Measurements from ENCODE around the gene ZBTB46. TPM values are rescaled to one million over a fixed set of nuclear protein-coding genes. Genes with fewer than 3 reads are reported as not detected.
A peak's percentile ranks its signal among the peaks of the same experiment; 100 is the strongest.
"Not testable (repeated sequence)": the region's sequence is repeated elsewhere in the genome, so short reads cannot be mapped to it uniquely, and the experiment has no call there.

The ZBTB46 gene
- total and polyA plus RNA-seq, 4 donors, result 0.50 to 22.7 (median 9.7) TPM

DNA sequence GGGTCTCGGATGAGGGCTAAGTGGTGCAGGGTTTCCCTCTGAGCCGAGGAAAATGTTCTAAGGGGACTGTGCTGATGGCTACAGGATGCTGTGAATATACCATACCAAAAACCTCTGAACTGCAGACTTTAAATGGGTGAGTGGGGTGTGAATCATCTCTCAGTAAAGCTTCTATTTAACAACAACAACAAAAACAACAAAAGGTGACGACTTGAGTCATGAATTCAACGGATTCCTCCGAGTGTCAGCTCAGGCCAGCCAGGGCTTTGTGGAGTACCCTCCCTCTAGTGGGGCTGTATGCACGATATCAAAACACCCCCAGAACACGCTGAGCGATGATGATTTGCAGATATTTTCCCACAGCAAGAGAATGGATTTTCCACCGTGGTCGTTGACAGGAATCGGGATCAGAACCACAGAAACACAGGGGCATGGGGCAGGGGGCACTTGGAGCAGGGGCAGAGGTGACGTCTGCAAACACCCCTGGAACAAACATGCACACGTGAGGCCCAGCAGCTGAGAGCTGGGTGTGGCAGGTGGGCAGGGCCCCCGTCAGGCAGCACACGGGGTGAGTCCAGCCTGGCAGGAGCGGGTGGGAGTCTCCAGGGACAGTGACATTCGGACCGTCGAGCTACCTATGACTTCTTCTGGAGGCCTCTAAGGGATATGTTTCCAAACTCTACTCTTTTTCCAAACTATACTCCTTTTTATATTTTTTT is 52.9 kb downstream of the ZBTB46 start:
- no peak overlapping the region for H3K4me3 ChIP-seq (ENCODE audit: low read length in 2 of 2)
- H3K4me1 ChIP-seq (ENCODE audit: control insufficient read depth in 1 of 2, insufficient read depth in 2 of 2, low read length in 2 of 2), result no peaks in the 10 kb centered on the region
- DNase-seq, result no peak
- ATAC-seq (ENCODE audit: low FRiP score), result no peak
- H3K27me3 ChIP-seq (ENCODE audit: control insufficient read depth in 1 of 2, insufficient read depth in 2 of 2, low read length in 1 of 2), result no peaks in the 10 kb centered on the region
- intact Hi-C loops (cut with DNase I), result loop anchor here (5.0 to 10.0 kb wide), 2 partner anchors 194 to 243 kb away; partner anchors contain the start of gene PTK6 (in 1 of the 2)
- no peaks in the 10 kb centered on the region for H3K36me3 ChIP-seq (ENCODE audit: control insufficient read depth in 1 of 2, insufficient read depth in 2 of 2, low read length in 1 of 2)
- no peak overlapping the region for H3K27ac ChIP-seq (ENCODE audit: low read depth in 1 of 2, low read length in 2 of 2)
- 71 to 74% methylated on average over 19 of the region's 19 CpGs for WGBS, 2 donors
- H3K9me3 ChIP-seq (ENCODE audit: control insufficient read depth, low read length), result no peaks in the 10 kb centered on the region

DNA sequence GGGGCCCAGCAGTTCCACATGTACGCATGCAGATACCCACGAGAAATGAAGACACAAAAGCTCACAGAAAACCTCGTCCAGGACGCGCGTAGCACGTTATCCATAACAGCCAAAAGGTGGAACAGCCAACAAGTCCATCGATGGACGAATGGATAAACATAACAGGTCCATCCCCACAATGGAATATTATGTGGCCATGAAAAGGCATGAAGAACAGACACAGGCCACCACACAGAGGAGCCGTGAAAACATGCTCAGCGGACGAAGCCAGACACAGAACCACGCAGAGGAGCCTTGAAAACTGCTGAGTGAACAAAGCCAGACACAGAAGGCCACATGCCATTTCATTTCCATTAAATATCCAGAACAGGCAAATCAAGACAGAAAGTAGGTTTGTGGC is 53.5 kb downstream of the ZBTB46 start:
- no peak for DNase-seq
- H3K4me3 ChIP-seq (ENCODE audit: low read length in 2 of 2), result no peak overlapping the region
- intact Hi-C loops (cut with DNase I), result loop anchor here (5.0 to 10.0 kb wide), 2 partner anchors 195 to 243 kb away; partner anchors contain the start of gene PTK6 (in 1 of the 2)
- no peaks in the 10 kb centered on the region for H3K36me3 ChIP-seq (ENCODE audit: control insufficient read depth in 1 of 2, insufficient read depth in 2 of 2, low read length in 1 of 2)
- H3K27ac ChIP-seq (ENCODE audit: low read depth in 1 of 2, low read length in 2 of 2), result no peak overlapping the region
- 97 to 98% methylated on average over 13 of the region's 13 CpGs for WGBS, 2 donors
- H3K27me3 ChIP-seq (ENCODE audit: control insufficient read depth in 1 of 2, insufficient read depth in 2 of 2, low read length in 1 of 2), result no peaks in the 10 kb centered on the region
- no peaks in the 10 kb centered on the region for H3K9me3 ChIP-seq (ENCODE audit: control insufficient read depth, low read length)
- no peak for ATAC-seq (ENCODE audit: low FRiP score)
- H3K4me1 ChIP-seq (ENCODE audit: control insufficient read depth in 1 of 2, insufficient read depth in 2 of 2, low read length in 2 of 2), result no peaks in the 10 kb centered on the region

DNA sequence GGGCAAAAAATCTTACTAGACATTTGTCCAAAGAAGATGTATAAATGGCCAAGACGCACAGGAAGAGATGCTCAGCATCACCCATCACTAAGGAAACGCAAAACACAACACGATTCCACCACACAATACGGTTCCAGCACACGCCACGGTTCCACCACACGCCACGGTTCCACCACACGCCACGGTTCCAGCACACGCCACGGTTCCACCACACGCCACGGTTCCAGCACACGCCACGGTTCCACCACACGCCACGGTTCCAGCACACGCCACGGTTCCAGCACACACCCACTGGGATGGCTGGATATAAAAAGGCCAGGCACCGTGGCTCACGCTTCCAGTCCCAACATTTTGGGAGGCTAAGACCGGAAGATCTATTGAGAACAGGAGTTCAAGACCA is 54.2 kb downstream of the ZBTB46 start:
- DNase-seq; ATAC-seq (ENCODE audit: low FRiP score); H3K27ac ChIP-seq (ENCODE audit: low read depth in 1 of 2, low read length in 2 of 2); H3K36me3 ChIP-seq (ENCODE audit: control insufficient read depth in 1 of 2, insufficient read depth in 2 of 2, low read length in 1 of 2); H3K27me3 ChIP-seq (ENCODE audit: control insufficient read depth in 1 of 2, insufficient read depth in 2 of 2, low read length in 1 of 2); H3K4me3 ChIP-seq (ENCODE audit: low read length in 2 of 2); H3K4me1 ChIP-seq (ENCODE audit: control insufficient read depth in 1 of 2, insufficient read depth in 2 of 2, low read length in 2 of 2); H3K9me3 ChIP-seq (ENCODE audit: control insufficient read depth, low read length): not testable (repeated sequence)
- 93 to 96% methylated on average over 23 of the region's 23 CpGs for WGBS, 2 donors
- intact Hi-C loops (cut with DNase I), result loop anchor here (5.0 to 10.0 kb wide), 2 partner anchors 195 to 242 kb away; partner anchors contain the start of gene PTK6 (in 1 of the 2)

DNA sequence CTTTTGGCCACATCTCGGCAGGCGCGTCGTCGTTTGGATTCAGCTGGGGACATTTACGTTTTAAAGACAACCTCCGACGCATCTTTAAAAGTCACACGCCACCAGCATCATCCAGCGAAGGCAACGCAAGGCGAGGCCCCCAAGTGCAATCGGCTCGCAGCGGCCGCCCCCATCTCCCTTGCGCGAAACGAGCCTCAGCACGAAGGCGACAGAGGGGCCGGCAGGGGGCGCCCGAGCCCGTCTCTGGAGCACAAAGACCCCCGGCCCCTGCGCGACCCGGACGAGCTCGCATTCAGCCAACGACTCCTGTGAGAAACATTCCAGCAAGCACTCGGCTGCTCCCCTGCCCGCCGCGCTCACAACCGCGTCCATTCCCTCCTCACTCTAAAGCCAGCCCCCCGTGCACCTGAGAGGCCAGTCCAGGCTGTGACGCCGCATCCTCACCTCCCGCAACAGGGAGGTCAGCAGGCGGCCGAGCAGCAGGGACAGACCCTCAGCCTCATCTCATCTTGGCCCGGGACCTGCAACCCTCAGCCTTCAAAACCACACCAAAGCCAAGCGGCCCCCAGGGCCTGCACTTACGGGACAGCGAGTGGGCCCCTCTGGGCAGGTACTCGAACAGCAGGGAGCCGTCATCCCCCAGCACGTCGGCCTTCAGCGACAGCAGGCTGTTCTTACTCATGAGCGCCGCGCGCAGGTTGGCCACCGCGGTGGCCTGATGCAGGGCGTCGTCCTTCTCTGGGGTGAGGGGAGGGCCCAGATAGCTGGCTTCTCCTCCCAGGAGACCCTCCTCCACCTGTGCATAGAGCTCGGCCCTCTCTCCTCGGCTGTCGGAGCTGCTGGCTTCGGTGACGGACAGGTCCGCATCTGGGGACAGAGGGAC is 55.7 kb downstream of the ZBTB46 start:
- H3K27ac ChIP-seq (ENCODE audit: low read depth in 1 of 2, low read length in 2 of 2), result no peak overlapping the region
- intact Hi-C loops (cut with DNase I), result loop anchor here (5.0 to 10.0 kb wide), 2 partner anchors 197 to 241 kb away; partner anchors contain the start of gene PTK6 (in 1 of the 2)
- peak in 1 of 2 donors; percentile 88 for DNase-seq
- H3K27me3 ChIP-seq (ENCODE audit: control insufficient read depth in 1 of 2, insufficient read depth in 2 of 2, low read length in 1 of 2), result no peaks in the 10 kb centered on the region
- no peaks in the 10 kb centered on the region for H3K4me1 ChIP-seq (ENCODE audit: control insufficient read depth in 1 of 2, insufficient read depth in 2 of 2, low read length in 2 of 2)
- H3K9me3 ChIP-seq (ENCODE audit: control insufficient read depth, low read length), result no peaks in the 10 kb centered on the region
- no peak overlapping the region for H3K4me3 ChIP-seq (ENCODE audit: low read length in 2 of 2)
- WGBS, 2 donors, result 30 to 32% methylated on average over 67 of the region's 67 CpGs
- H3K36me3 ChIP-seq (ENCODE audit: control insufficient read depth in 1 of 2, insufficient read depth in 2 of 2, low read length in 1 of 2), result no peaks in the 10 kb centered on the region
- ATAC-seq (ENCODE audit: low FRiP score), result peak; percentile 38

DNA sequence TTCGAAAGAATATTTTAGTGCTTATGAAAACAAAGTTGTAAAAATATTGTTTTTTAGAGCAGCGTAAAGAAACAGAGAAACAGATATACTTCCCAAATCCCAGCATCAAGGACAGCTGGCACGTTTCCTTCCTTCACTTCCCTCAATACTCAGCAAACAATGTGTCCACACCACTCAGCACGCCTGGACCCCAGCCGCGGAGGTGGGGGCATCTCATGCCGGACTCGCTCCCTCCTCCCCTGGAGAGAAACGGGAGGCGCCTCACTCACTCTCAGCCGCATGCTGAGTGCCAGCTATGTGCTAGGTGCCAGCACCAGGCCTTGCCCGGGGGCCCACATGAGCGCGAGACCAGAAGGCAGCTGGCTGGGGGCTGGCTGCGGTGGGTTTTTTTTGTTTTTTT is 56.8 kb downstream of the ZBTB46 start:
- DNase-seq (no peak), ATAC-seq (ENCODE audit: low FRiP score) (no peak)
- Histone ChIP-seq H3K27ac (ENCODE audit: low read depth in 1 of 2, low read length in 2 of 2) (no peak overlapping the region), H3K4me3 (ENCODE audit: low read length in 2 of 2) (no peak overlapping the region), H3K36me3 (ENCODE audit: control insufficient read depth in 1 of 2, insufficient read depth in 2 of 2, low read length in 1 of 2) (no peaks in the 10 kb centered on the region), H3K27me3 (ENCODE audit: control insufficient read depth in 1 of 2, insufficient read depth in 2 of 2, low read length in 1 of 2) (no peaks in the 10 kb centered on the region), H3K9me3 (ENCODE audit: control insufficient read depth, low read length) (no peaks in the 10 kb centered on the region), H3K4me1 (ENCODE audit: control insufficient read depth in 1 of 2, insufficient read depth in 2 of 2, low read length in 2 of 2) (no peaks in the 10 kb centered on the region)
- intact Hi-C loops (cut with DNase I), result loop anchor here in 1 of 2 donors (10.0 kb wide), 1 partner anchor 240 kb away; the partner anchor contains the start of gene PTK6
- 40 to 41% methylated on average over 15 of the region's 15 CpGs for WGBS, 2 donors

DNA sequence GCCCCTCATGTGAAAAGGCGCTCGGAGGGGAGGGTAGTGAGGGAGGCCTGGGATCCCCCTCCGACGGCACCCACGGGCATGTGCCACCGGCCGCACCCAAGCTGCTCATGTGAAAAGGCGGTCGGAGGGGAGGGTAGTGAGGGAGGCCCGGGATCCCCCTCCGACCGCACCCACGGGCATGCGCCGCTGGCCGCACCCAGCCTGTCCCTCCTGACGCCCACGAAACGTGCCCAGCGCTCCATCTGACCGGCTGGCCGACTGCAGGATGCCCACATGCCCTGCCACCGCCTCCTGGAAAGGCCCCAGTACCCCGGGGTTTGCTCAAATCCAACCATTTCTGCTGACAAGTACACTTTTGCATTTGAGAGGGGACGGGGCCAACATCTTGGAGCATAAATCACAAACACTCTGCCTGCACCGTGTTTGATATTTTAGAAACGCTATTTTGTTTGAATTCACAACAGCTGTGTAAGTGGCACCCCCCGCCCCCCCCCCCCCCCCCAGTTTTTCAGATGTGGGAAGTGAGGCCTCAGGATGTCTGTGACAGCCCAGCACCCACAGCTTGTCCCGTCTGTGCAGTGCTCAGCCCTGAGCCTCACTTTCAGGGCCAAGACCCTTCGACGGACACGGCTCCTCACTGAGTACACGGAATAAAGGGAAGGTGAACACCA is 57.4 kb downstream of the ZBTB46 start:
- no peaks in the 10 kb centered on the region for H3K9me3 ChIP-seq (ENCODE audit: control insufficient read depth, low read length)
- no peak overlapping the region for H3K4me3 ChIP-seq (ENCODE audit: low read length in 2 of 2)
- no peaks in the 10 kb centered on the region for H3K27me3 ChIP-seq (ENCODE audit: control insufficient read depth in 1 of 2, insufficient read depth in 2 of 2, low read length in 1 of 2)
- 74 to 83% methylated on average over 31 to 33 of the region's 33 CpGs for WGBS, 2 donors
- intact Hi-C loops (cut with DNase I), result loop anchor here in 1 of 2 donors (10.0 kb wide), 1 partner anchor 239 kb away; the partner anchor contains the start of gene PTK6
- H3K36me3 ChIP-seq (ENCODE audit: control insufficient read depth in 1 of 2, insufficient read depth in 2 of 2, low read length in 1 of 2), result no peaks in the 10 kb centered on the region
- DNase-seq (no peak), ATAC-seq (ENCODE audit: low FRiP score) (no peak)
- H3K27ac ChIP-seq (ENCODE audit: low read depth in 1 of 2, low read length in 2 of 2), result no peak overlapping the region
- H3K4me1 ChIP-seq (ENCODE audit: control insufficient read depth in 1 of 2, insufficient read depth in 2 of 2, low read length in 2 of 2), result no peaks in the 10 kb centered on the region

DNA sequence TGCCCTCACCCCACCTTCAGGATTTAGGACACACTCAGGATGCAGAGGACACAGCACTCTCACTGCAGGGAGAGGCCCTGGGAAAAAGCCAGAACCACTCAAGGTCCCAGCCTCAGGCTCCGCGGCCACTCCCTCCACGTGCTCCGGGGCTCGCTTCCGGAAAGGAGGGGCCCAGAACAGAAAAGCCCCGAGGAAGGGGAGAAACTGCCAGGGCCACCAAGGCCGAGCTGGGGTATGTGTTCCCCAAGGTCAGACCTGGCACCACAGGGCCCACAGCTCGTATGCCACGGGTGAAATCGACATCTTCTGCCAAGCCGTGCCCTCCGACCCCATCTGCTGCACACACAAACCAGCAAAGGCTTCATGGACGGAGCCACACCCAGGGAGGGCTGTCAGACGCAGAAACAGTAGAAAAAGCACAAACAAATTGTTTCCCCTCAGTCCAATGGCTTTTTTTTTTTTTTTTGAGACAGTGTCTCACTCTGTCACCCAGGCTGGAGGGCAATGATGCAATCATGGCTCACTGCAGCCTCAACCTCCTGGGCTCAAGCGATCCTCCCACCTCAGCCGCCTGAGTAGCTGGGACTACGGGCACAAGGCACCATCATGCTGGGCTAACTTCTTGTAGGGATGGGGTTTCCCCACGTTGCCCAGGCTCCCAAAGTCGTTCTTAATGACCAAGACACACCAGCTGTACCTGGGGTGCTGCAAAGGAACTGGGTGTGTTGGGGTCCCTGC is 58.1 kb downstream of the ZBTB46 start:
- Histone ChIP-seq H3K27me3 (ENCODE audit: control insufficient read depth in 1 of 2, insufficient read depth in 2 of 2, low read length in 1 of 2) (no peaks in the 10 kb centered on the region), H3K4me3 (ENCODE audit: low read length in 2 of 2) (no peak overlapping the region), H3K9me3 (ENCODE audit: control insufficient read depth, low read length) (no peaks in the 10 kb centered on the region), H3K4me1 (ENCODE audit: control insufficient read depth in 1 of 2, insufficient read depth in 2 of 2, low read length in 2 of 2) (no peaks in the 10 kb centered on the region), H3K36me3 (ENCODE audit: control insufficient read depth in 1 of 2, insufficient read depth in 2 of 2, low read length in 1 of 2) (no peaks in the 10 kb centered on the region), H3K27ac (ENCODE audit: low read depth in 1 of 2, low read length in 2 of 2) (no peak overlapping the region)
- 87 to 88% methylated on average over 20 of the region's 20 CpGs for WGBS, 2 donors
- DNase-seq (peak in 1 of 2 donors; percentile 20), ATAC-seq (ENCODE audit: low FRiP score) (no peak)
- intact Hi-C loops (cut with DNase I), result loop anchor here in 1 of 2 donors (10.0 kb wide), 1 partner anchor 238 kb away; the partner anchor contains the start of gene PTK6

Measured in aorta (tissue), 5 donors.